IMR-90 (cell line): Measurements from ENCODE around the gene CCDC18. TPM values are rescaled to one million over a fixed set of nuclear protein-coding genes. Genes with fewer than 3 reads are reported as not detected.

ENCODE experiments used
- ATAC-seq: fragments of 200-7000 bp; cut with Tn5 transposase; 2 replicates; pipeline ENCODE4 v1.9.1; 2020; ENCODE audit warnings: low read depth, mild to moderate bottlenecking, moderate library complexity
- BruUV-seq: library from RNA; stranded (reverse); fragments of 400-500 nt; replicated peaks from 2 replicates; lab custom pipeline; 2021; lab: Mats Ljungman, UMichigan
- CTCF ChIA-PET: fragments of 300-600 bp; formaldehyde crosslinking; extraction: SDS; loops from one replicate; lab custom pipeline; 2021; ENCODE audit warnings: antibody characterized with exemption; lab: Yijun Ruan, JAX
- POLR2A ChIA-PET: fragments of 300-600 bp; sonication (Branson Sonifier 250); formaldehyde crosslinking; loops from one replicate; lab custom pipeline; 2022; ENCODE audit warnings: antibody characterized with exemption; ENCODE audit not compliant: unreplicated experiment; lab: Charles Lee
- DNase-seq: peaks from one replicate; pipeline ENCODE4 v3.0.0; 2013
- H2AFZ ChIP-seq: replicated peaks from 2 replicates; pipeline ENCODE3; 2013; ENCODE audit warnings: low read length, mild to moderate bottlenecking; ENCODE audit not compliant: poor library complexity
- H2AK5ac ChIP-seq: 2 replicates; pipeline ENCODE4 v1.6.1; 2013; ENCODE audit warnings: low read depth, low read length, inconsistent platforms
- H2AK9ac ChIP-seq: replicated peaks from 2 replicates; pipeline ENCODE3; 2013; ENCODE audit warnings: mild to moderate bottlenecking, low read depth, low read length, moderate library complexity; ENCODE audit not compliant: poor library complexity
- H2BK120ac ChIP-seq: 2 replicates; pipeline ENCODE4 v1.6.1; 2013; ENCODE audit warnings: low read depth, low read length, inconsistent platforms
- H2BK15ac ChIP-seq: 3 replicates; pipeline ENCODE4 v1.6.1; 2013; ENCODE audit warnings: low read depth, low read length, inconsistent platforms
- H2BK20ac ChIP-seq: 2 replicates; pipeline ENCODE4 v1.6.1; 2013; ENCODE audit warnings: low read depth, mild to moderate bottlenecking, inconsistent platforms, low read length, moderate library complexity
- H2BK5ac ChIP-seq: 2 replicates; pipeline ENCODE4 v1.6.1; 2013; ENCODE audit warnings: mild to moderate bottlenecking, low read depth, low read length, inconsistent platforms; ENCODE audit not compliant: poor library complexity, severe bottlenecking
- H3K14ac ChIP-seq: replicated peaks from 2 replicates; pipeline ENCODE4 v1.6.1; 2013; ENCODE audit warnings: low read depth, low read length, inconsistent platforms
- H3K18ac ChIP-seq: 2 replicates; pipeline ENCODE4 v1.6.1; 2013; ENCODE audit warnings: low read depth, low read length, control low read depth
- H3K23ac ChIP-seq: 2 replicates; pipeline ENCODE4 v1.6.1; 2013; ENCODE audit warnings: low read depth, low read length, inconsistent platforms
- H3K27ac ChIP-seq: 2 replicates; pipeline ENCODE4 v1.5.1; 2013; ENCODE audit warnings: mild to moderate bottlenecking, control low read depth, low read length; ENCODE audit not compliant: insufficient read depth
- H3K27me3 ChIP-seq: 2 replicates; pipeline ENCODE4 v1.6.1; 2013; ENCODE audit warnings: low read length; ENCODE audit not compliant: control insufficient read depth, insufficient read depth
- H3K36me3 ChIP-seq: 2 replicates; pipeline ENCODE4 v1.6.1; 2013; ENCODE audit warnings: low read length, mixed read lengths; ENCODE audit not compliant: control insufficient read depth, insufficient read depth
- H3K4ac ChIP-seq: 2 replicates; pipeline ENCODE4 v1.6.1; 2013; ENCODE audit warnings: low read depth, low read length, inconsistent platforms
- H3K4me1 ChIP-seq: 2 replicates; pipeline ENCODE4 v1.6.1; 2013; ENCODE audit warnings: low read length, mixed read lengths; ENCODE audit not compliant: control insufficient read depth, insufficient read depth
- H3K4me2 ChIP-seq: 2 replicates; pipeline ENCODE4 v1.6.1; 2013; ENCODE audit warnings: low read depth, mild to moderate bottlenecking, control low read depth, low read length, moderate library complexity
- H3K4me3 ChIP-seq: 2 replicates; pipeline ENCODE4 v1.5.1; 2013; ENCODE audit warnings: low read depth, mild to moderate bottlenecking, control low read depth, low read length, moderate library complexity; ENCODE audit not compliant: insufficient read depth
- H3K56ac ChIP-seq: 2 replicates; pipeline ENCODE4 v1.6.1; 2013; ENCODE audit warnings: low read length, inconsistent platforms; ENCODE audit not compliant: insufficient read depth; ENCODE audit errors: extremely low read depth
- H3K79me1 ChIP-seq, 2 experiments: 2 replicates each; pipeline ENCODE4 v1.6.1; 2013; ENCODE audit warnings: low read length in 2 of 2, inconsistent platforms in 1 of 2, low read depth in 1 of 2
- H3K9ac ChIP-seq: 2 replicates; pipeline ENCODE4 v1.6.1; 2013; ENCODE audit warnings: low read depth, low read length, control low read depth
- H3K9me1 ChIP-seq: 2 replicates; pipeline ENCODE4 v1.6.1; 2013; ENCODE audit warnings: low read length, inconsistent platforms; ENCODE audit not compliant: insufficient read depth
- H3K9me3 ChIP-seq: 2 replicates; pipeline ENCODE4 v1.6.1; 2013; ENCODE audit warnings: low read length; ENCODE audit not compliant: control insufficient read depth, insufficient read depth
- H4K20me1 ChIP-seq: 2 replicates; pipeline ENCODE4 v1.6.1; 2013; ENCODE audit warnings: low read length, inconsistent platforms; ENCODE audit not compliant: insufficient read depth
- H4K5ac ChIP-seq: 2 replicates; pipeline ENCODE4 v1.6.1; 2013; ENCODE audit warnings: mild to moderate bottlenecking, low read depth, low read length, control low read depth
- H4K8ac ChIP-seq, 2 experiments: 2 replicates each; pipeline ENCODE4 v1.6.1; 2013; ENCODE audit warnings: low read depth in 2 of 2, low read length in 2 of 2, control low read depth in 1 of 2, inconsistent platforms in 1 of 2
- H4K91ac ChIP-seq: 2 replicates; pipeline ENCODE4 v1.6.1; 2013; ENCODE audit warnings: low read depth, low read length, inconsistent platforms; ENCODE audit not compliant: insufficient read depth
- BHLHE40 ChIP-seq: fragments of 150-350 bp; IDR thresholded peaks from 2 replicates; pipeline ENCODE4 v1.6.1; 2016; ENCODE audit warnings: mild to moderate bottlenecking, low read depth, low read length
- CEBPB ChIP-seq: IDR thresholded peaks from 2 replicates; pipeline ENCODE4 v1.6.1; 2012; ENCODE audit warnings: low read depth, low read length, improper control_type of control experiment
- CHD1 ChIP-seq: IDR thresholded peaks from 2 replicates; pipeline ENCODE4 v1.6.1; 2012; ENCODE audit warnings: low read depth, low read length, improper control_type of control experiment
- ELK1 ChIP-seq: fragments of 150-350 bp; IDR thresholded peaks from 2 replicates; pipeline ENCODE4 v1.6.1; 2016; ENCODE audit warnings: low read depth, mild to moderate bottlenecking, low read length, moderate library complexity, borderline replicate concordance
- FOS ChIP-seq: fragments of 150-350 bp; IDR thresholded peaks from 2 replicates; pipeline ENCODE4 v1.6.1; 2016; ENCODE audit warnings: low read depth, low read length
- RAD21 ChIP-seq: IDR thresholded peaks from 2 replicates; pipeline ENCODE4 v1.6.1; 2012; ENCODE audit warnings: low read length, improper control_type of control experiment
- RCOR1 ChIP-seq: IDR thresholded peaks from 2 replicates; pipeline ENCODE4 v1.6.1; 2012; ENCODE audit warnings: mild to moderate bottlenecking, low read length, improper control_type of control experiment; ENCODE audit not compliant: insufficient replicate concordance
- dilution Hi-C: fragments of 300-500 bp; cut with HindIII; formaldehyde crosslinking; loops from one replicate; pipeline ENCODE4 v1.14.3; 2018; ENCODE audit warnings: low sequenced_read_pairs; ENCODE audit not compliant: unreplicated experiment
- in situ Hi-C: fragments of 300-500 bp; cut with MboI; formaldehyde crosslinking; loops from 3 replicates; pipeline ENCODE4 v1.14.3; 2019; ENCODE audit warnings: low sequenced_read_pairs, inconsistent platforms, mixed read lengths
- intact Hi-C: fragments of 100-400 bp; cut with micrococcal nuclease; formaldehyde crosslinking; loops from 2 replicates; pipeline ENCODE4 v1.10.0; 2022
- polyA plus RNA-seq, 3 experiments: library from polyadenylated mRNA; depleted of rRNA; stranded (reverse); fragments of >200 nt; gene quantifications; 2 replicates each; pipeline ENCODE4 v1.2.3, GENCODE V29; 2012; ENCODE audit warnings: low replicate concordance in 1 of 3
- total RNA-seq: library from RNA; depleted of rRNA; stranded (reverse); fragments of >200 nt; gene quantifications from 2 replicates; pipeline ENCODE4 v1.2.3, GENCODE V29; 2012

CCDC18 gene
- total and polyA plus RNA-seq, 2 of the 4 experiments (the other 2 are of a cell fraction), result 5.5 to 7.3 TPM

- no peak overlapping the region for H4K91ac ChIP-seq
- H3K9me1 ChIP-seq, result peaks cover 6% of the 10 kb centered on the region; the same call in 1 of the 2 replicates
- no peak overlapping the region for H2BK5ac ChIP-seq
- H2AK9ac ChIP-seq, result no peak overlapping the region
- ChIA-PET POLR2A (no interaction called here), CTCF (interaction anchor here (0.6 to 0.7 kb wide), 2 partner anchors 21 to 57 kb away, joined by 7 read pairs; no protein-coding TSS in a partner anchor)
- no peak overlapping the region for H4K8ac ChIP-seq
- H3K27ac ChIP-seq, result no peak overlapping the region
- H4K20me1 ChIP-seq, result no peaks in the 10 kb centered on the region; the same call in 1 of the 2 replicates
- dilution Hi-C loops (no loop called here), in situ Hi-C loops (no loop called here), intact Hi-C loops (no loop called here)
- peaks cover 21 to 33% of the 10 kb centered on the region in 2 experiments for H3K79me1 ChIP-seq
- no peak overlapping the region for H3K4ac ChIP-seq
- no peak overlapping the region for H2BK15ac ChIP-seq
- TF ChIP-seq RCOR1 (no peak), CHD1 (no peak), FOS (no peak), BHLHE40 (no peak), RAD21 (no peak), CEBPB (no peak), ELK1 (no peak)
- no peak overlapping the region for H4K5ac ChIP-seq
- no peak overlapping the region for H3K18ac ChIP-seq
- no peaks in the 10 kb centered on the region for H3K27me3 ChIP-seq
- H3K4me3 ChIP-seq, result no peak overlapping the region
- H3K36me3 ChIP-seq, result peaks cover 16% of the 10 kb centered on the region
- H3K9me3 ChIP-seq, result no peaks in the 10 kb centered on the region
- no peak for DNase-seq
- H2AFZ ChIP-seq, result no peak overlapping the region
- H3K4me2 ChIP-seq, result no peak overlapping the region
- ATAC-seq, result no peak
- no peak overlapping the region for H3K9ac ChIP-seq
- H2BK120ac ChIP-seq, result no peak overlapping the region
- 0 out of 2 replicates have a peak overlapping the region, but pooled peaks have one; percentile 15 for H2AK5ac ChIP-seq
- H3K14ac ChIP-seq, result no peak overlapping the region
- no peak overlapping the region for H2BK20ac ChIP-seq
- BruUV-seq, result no TSS peak
- no peaks in the 10 kb centered on the region for H3K4me1 ChIP-seq
- H3K23ac ChIP-seq, result no peak overlapping the region
- no peak overlapping the region for H3K56ac ChIP-seq
Observed at GRCh38 chr1:93154898-93155297, 25.6 kb upstream of the CCDC18 start.
